HG03575 (cell line): ENCODE measurements around the gene CCDC201.
"Not testable (repeated sequence)": the region's sequence is repeated elsewhere in the genome, so short reads cannot be mapped to it uniquely, and the experiment has no call there.

Experiments
- ATAC-seq: cut with Tn5 transposase; IDR thresholded peaks from one replicate; pipeline ENCODE4 v1.9.1; 2021; ENCODE audit not compliant: unreplicated experiment, insufficient number of reproducible peaks, low FRiP score; ENCODE audit errors: extremely low read depth

CCDC201 gene

GRCh38 chr7:45838852-45839251 is 34.0 kb downstream of the CCDC201 start:
- not testable (repeated sequence) for ATAC-seq

GRCh38 chr7:45832433-45833177 is 40.3 kb downstream of the CCDC201 start:
- ATAC-seq: not testable (repeated sequence)

- ATAC-seq: not testable (repeated sequence)
Observed at GRCh38 chr7:45829846-45830245, 43.0 kb downstream of the CCDC201 start.

GRCh38 chr7:45827731-45828130 is 45.2 kb downstream of the CCDC201 start:
- not testable (repeated sequence) for ATAC-seq

- not testable (repeated sequence) for ATAC-seq
Observed at GRCh38 chr7:45826550-45826949, 46.3 kb downstream of the CCDC201 start.

- ATAC-seq: not testable (repeated sequence)
Observed at GRCh38 chr7:45818763-45819162, 54.1 kb downstream of the CCDC201 start.

GRCh38 chr7:45817913-45818312 is 55.0 kb downstream of the CCDC201 start:
- not testable (repeated sequence) for ATAC-seq

- not testable (repeated sequence) for ATAC-seq
Observed at GRCh38 chr7:45817016-45817415, 55.9 kb downstream of the CCDC201 start.

GRCh38 chr7:45814216-45815118 is 58.4 kb downstream of the CCDC201 start:
- ATAC-seq: not testable (repeated sequence)

GRCh38 chr7:45813771-45814170 is 59.1 kb downstream of the CCDC201 start:
- not testable (repeated sequence) for ATAC-seq

GRCh38 chr7:45812946-45813345 is 59.9 kb downstream of the CCDC201 start:
- no peak for ATAC-seq

GRCh38 chr7:45811652-45812234 is 61.1 kb downstream of the CCDC201 start:
- ATAC-seq: not testable (repeated sequence)

- ATAC-seq: not testable (repeated sequence)
Observed at GRCh38 chr7:45810451-45811005, 62.4 kb downstream of the CCDC201 start.
